ENCODE results near the gene CCDC34.

DNA sequence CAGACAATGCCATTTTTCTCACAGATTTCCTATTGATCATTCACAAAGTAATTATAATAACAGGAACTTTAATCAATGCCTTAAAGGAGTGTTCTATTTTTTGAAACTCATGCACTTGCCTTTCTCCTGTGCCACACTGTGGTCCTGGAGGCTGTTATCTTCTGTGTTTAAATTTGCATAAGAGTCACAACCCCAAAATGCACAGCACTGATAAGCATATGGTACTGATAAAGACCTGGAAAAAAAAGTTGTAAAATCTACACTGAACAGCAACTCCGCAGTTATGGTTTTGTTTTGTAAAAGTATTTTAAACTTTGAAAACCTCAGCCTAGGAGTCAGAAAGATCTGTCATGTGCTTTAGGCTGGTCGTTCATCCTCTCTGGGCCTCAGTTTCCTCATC lies 9.1 kb upstream of the CCDC34 start:
- TF ChIP-seq CREB1 (IDR thresholded peaks at IDR 0.05) (no peak), CHD2 (IDR thresholded peaks at IDR 0.05; ENCODE audit: low read length) (no peak), EGR1 (IDR thresholded peaks at IDR 0.05; ENCODE audit: borderline replicate concordance, low read depth, low read length) (no peak), EZH2 (IDR thresholded peaks at IDR 0.05; ENCODE audit: low read depth, low read length, severe bottlenecking) (no peak), POLR2A (IDR thresholded peaks at IDR 0.05; ENCODE audit: control extremely low read depth in 1 of 2, low read depth in 2 of 2, low read length in 2 of 2) (no peak), TAF1 (IDR thresholded peaks at IDR 0.05; ENCODE audit: low read depth, low read length) (no peak), RFX5 (IDR thresholded peaks at IDR 0.05; ENCODE audit: borderline replicate concordance, low read depth, low read length) (no peak), JUND (IDR thresholded peaks at IDR 0.05; ENCODE audit: low read length) (no peak), GABPA (IDR thresholded peaks at IDR 0.05; ENCODE audit: borderline replicate concordance, insufficient read depth, low read length) (no peak), EP300 (IDR thresholded peaks at IDR 0.05; ENCODE audit: borderline replicate concordance in 1 of 2, low read depth in 2 of 2, low read length in 2 of 2) (no peak), PHF8 (conservative IDR thresholded peaks at IDR 0.05; ENCODE audit: low read depth, low read length) (no peak)
- TF ChIP-seq, protein P1, sequence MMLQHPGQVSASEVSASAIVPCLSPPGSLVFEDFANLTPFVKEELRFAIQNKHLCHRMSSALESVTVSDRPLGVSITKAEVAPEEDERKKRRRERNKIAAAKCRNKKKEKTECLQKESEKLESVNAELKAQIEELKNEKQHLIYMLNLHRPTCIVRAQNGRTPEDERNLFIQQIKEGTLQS (IDR thresholded peaks at IDR 0.05; ENCODE audit: insufficient read depth, low read depth, low read length) = no peak
- TF ChIP-seq, protein P2, sequence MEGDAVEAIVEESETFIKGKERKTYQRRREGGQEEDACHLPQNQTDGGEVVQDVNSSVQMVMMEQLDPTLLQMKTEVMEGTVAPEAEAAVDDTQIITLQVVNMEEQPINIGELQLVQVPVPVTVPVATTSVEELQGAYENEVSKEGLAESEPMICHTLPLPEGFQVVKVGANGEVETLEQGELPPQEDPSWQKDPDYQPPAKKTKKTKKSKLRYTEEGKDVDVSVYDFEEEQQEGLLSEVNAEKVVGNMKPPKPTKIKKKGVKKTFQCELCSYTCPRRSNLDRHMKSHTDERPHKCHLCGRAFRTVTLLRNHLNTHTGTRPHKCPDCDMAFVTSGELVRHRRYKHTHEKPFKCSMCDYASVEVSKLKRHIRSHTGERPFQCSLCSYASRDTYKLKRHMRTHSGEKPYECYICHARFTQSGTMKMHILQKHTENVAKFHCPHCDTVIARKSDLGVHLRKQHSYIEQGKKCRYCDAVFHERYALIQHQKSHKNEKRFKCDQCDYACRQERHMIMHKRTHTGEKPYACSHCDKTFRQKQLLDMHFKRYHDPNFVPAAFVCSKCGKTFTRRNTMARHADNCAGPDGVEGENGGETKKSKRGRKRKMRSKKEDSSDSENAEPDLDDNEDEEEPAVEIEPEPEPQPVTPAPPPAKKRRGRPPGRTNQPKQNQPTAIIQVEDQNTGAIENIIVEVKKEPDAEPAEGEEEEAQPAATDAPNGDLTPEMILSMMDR (IDR thresholded peaks at IDR 0.05; ENCODE audit: control extremely low read depth in 1 of 3, insufficient read depth in 1 of 3, low read depth in 1 of 3, low read length in 3 of 3) = no peak
- TF ChIP-seq, protein P3, sequence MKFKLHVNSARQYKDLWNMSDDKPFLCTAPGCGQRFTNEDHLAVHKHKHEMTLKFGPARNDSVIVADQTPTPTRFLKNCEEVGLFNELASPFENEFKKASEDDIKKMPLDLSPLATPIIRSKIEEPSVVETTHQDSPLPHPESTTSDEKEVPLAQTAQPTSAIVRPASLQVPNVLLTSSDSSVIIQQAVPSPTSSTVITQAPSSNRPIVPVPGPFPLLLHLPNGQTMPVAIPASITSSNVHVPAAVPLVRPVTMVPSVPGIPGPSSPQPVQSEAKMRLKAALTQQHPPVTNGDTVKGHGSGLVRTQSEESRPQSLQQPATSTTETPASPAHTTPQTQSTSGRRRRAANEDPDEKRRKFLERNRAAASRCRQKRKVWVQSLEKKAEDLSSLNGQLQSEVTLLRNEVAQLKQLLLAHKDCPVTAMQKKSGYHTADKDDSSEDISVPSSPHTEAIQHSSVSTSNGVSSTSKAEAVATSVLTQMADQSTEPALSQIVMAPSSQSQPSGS (IDR thresholded peaks at IDR 0.05; ENCODE audit: low read length) = no peak

All from H1 (cell line).